Hepatocyte (in vitro differentiated cells): ENCODE results near the gene CARMIL1.

ENCODE experiments used
- CTCF ChIP-seq: fragments of 200-600 bp; sonication (generic); IDR thresholded peaks from 2 replicates; pipeline ENCODE4 v1.5.1; 2016; ENCODE audit warnings: antibody characterized with exemption, mild to moderate bottlenecking; ENCODE audit not compliant: poor library complexity
- EZH2phosphoT487 ChIP-seq: fragments of 200-600 bp; sonication (generic); IDR thresholded peaks from one replicate; pipeline ENCODE4 v1.6.1; 2018; ENCODE audit warnings: antibody characterized with exemption, mild to moderate bottlenecking, low read depth, moderate library complexity; ENCODE audit not compliant: unreplicated experiment, severe bottlenecking

- no peak for TF ChIP-seq CTCF
- no peak for TF ChIP-seq EZH2phosphoT487
These were observed 281.7 kb downstream of the CARMIL1 start for GRCh38 chr6:25560865-25561264.
